ENCODE measurements around the gene HIP1.
"Not testable (repeated sequence)": the region's sequence is repeated elsewhere in the genome, so short reads cannot be mapped to it uniquely, and the experiment has no call there.

HIP1 gene

DNA sequence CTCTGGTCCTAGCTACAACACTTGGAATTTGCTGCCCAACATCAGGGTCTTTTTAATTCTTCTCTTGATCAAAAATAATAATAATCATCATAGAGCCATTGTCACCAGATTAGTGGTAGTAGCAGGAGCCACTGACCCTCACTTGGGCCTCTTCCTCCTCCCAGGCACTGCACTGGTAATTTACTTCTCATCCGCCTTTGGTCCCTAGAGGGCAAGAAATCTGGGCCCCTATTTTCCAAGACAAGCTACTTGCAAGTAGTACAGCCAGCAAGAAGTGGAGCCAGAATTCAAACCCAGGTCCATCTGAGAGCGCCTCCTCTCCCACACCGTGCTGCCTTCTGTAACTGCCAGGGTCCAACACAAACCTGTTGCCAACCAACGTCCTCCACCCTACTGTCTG lies 125.4 kb downstream of the HIP1 start:
- Mint-ChIP-seq H3K4me3 (no peak overlapping the region), H3K36me3 (no peaks in the 10 kb centered on the region), H3K27ac (no peak overlapping the region), H3K27me3 (no peaks in the 10 kb centered on the region), H3K9me3 (no peaks in the 10 kb centered on the region), H3K4me1 (peaks cover 17% of the 10 kb centered on the region)
- ATAC-seq: no peak

DNA sequence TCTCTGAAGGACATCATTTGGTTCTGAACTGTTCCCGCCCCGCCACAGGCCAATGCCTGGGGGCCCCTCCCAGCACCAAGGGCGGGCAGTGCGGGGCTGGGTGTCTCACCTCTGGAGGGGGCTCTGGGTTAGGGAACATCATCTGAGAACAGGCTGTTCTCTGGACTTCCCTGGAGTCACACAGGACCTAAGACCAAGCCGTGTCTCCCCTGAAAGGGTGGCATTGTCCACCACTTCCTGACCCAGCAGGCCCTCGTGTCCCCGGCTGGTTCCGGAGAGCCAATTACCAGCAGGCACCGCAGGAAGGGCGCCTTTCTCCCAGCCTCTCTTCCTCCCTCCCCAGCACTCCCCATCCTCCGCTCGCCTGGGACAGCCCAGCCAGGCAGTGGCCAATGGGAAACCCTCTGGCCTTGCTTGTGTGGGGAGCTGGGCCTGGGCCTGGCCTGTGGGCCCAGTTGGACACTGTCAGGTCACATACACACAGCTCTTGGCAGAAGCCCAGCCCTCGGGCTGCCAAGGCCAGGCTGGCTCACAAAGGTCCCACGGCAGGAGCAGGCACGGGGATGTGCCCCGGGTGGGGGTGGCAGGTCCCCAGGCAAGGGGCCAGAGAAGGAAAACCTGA lies 127.1 kb downstream of the HIP1 start:
- Mint-ChIP-seq H3K27ac (no peak overlapping the region), H3K4me1 (peaks cover 2% of the 10 kb centered on the region), H3K36me3 (no peaks in the 10 kb centered on the region), H3K9me3 (no peaks in the 10 kb centered on the region), H3K4me3 (no peak overlapping the region), H3K27me3 (no peaks in the 10 kb centered on the region)
- no peak for ATAC-seq

DNA sequence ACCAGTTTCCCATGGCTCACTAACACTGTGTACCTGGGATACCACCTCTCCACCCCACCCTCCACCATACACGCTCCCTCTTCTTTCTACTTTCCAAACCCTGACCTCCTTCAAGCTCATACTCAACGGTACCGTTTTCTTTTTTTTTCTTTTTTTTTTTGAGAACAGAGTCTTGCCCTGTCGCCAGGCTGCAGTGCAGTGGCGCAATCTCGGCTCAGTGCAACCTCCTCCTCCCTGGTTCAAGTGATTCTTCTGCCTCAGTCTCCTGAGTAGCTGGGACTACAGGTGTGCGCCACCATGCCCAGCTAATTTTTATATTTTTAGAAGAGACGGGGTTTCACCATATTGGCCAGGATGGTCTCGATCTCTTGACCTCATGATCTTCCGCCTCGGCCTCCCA lies 129.3 kb downstream of the HIP1 start:
- not testable (repeated sequence) for H3K4me3 Mint-ChIP-seq, H3K9me3 Mint-ChIP-seq, H3K27me3 Mint-ChIP-seq, ATAC-seq, H3K4me1 Mint-ChIP-seq, H3K36me3 Mint-ChIP-seq, H3K27ac Mint-ChIP-seq

DNA sequence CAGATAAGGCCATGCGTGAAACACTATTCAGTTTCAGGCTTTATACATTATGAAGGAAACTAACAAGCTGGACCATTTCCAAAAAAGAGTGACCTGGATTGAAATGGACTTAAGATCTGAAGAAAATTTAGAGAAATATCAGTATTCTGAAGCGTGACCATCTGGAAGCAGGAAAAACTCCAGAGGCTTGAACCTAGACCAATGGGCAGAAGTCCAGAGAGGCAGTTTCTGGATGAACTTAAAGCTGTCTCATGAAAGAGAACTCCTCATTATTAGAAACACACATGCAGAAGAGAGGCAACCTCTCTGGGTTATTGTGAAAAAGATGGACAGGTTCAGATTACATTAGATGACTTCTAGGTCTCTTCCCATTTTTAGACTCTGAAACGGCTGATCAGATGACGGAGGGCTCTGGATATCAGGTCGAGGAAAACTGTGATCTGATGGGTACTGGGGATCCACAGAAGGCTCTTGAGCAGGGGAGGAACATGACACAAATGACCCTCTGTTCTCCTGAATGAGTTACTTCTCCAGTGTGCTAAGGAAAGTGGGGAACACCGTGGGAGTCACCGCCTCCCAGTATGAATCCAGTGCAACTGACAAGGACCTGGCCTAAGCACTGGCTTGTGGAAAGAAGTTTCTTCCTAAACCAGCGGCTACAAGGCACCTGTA lies 130.2 kb downstream of the HIP1 start:
- H3K27me3 Mint-ChIP-seq: peaks cover 7% of the 10 kb centered on the region
- no peak for ATAC-seq

DNA sequence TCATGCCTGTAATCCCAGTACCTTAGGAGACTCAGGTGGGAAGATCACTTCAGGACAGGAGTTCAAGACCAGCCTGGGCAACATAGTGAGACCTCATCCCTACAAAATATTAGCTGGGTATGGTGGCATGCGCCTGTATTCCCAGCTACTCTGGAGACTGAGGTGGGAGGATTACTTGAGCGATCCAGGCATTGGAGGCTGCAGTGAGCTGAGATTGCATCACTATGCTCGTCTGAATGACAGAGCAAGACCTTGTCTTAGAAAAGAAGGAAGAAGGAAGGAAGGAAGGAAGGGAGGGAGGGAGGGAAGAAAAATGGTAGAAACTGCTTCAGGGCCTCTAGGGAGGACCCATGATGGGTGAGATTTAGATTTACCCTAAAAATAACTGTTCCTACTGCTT lies 134.3 kb downstream of the HIP1 start:
- Mint-ChIP-seq H3K9me3 (no peaks in the 10 kb centered on the region), H3K4me1 (no peaks in the 10 kb centered on the region), H3K4me3 (no peak overlapping the region), H3K36me3 (no peaks in the 10 kb centered on the region), H3K27me3 (peaks cover 7% of the 10 kb centered on the region), H3K27ac (no peak overlapping the region)
- ATAC-seq: no peak

More for the DNA sequence above, 130.2 kb downstream of the HIP1 start:
- Mint-ChIP-seq H3K4me1 (no peaks in the 10 kb centered on the region), H3K4me3 (no peak overlapping the region), H3K27ac (no peak overlapping the region), H3K36me3 (no peaks in the 10 kb centered on the region), H3K9me3 (no peaks in the 10 kb centered on the region)

DNA sequence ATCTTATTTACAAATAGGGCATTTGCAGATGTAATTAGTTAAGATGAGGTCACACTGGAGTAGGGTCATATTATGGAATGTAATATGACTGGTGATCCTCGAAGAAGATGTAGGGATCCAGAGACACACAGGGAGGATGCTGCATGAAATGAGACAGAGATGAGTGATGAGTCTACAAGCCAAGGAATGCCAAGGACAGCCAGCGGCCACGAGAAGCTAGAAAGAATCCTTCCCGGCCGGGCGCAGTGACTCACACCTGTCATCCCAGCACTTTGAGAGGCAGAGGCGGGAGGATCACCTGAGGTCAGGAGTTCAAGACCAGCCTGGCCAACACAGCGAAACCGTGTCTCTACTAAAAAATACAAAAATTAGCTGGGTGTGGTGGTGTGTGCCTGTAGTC lies 135.9 kb downstream of the HIP1 start:
- H3K27ac Mint-ChIP-seq, H3K9me3 Mint-ChIP-seq, H3K4me1 Mint-ChIP-seq, H3K27me3 Mint-ChIP-seq, ATAC-seq, H3K36me3 Mint-ChIP-seq, H3K4me3 Mint-ChIP-seq: not testable (repeated sequence)

DNA sequence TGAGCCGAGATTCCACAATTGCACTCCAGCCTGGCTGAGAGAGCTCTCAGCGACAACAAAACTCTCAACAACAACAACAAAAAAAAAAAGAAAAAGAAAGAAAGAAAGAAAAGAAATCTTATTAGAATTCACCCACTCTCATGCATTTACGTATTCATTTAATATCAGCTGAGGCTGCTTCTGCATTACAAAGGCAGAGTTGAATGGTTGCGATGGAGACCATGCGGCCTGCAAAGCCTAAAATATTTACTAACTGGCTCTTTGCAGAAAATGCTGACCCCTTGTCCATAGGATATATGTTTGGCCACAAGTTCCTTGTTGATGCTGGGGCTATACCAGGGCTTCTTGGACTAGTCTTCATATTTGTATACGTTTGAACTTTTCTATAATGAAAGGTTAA lies 137.2 kb downstream of the HIP1 start:
- Mint-ChIP-seq H3K4me3 (no peak overlapping the region), H3K9me3 (no peaks in the 10 kb centered on the region), H3K4me1 (peaks cover 5% of the 10 kb centered on the region), H3K36me3 (no peaks in the 10 kb centered on the region), H3K27me3 (peaks cover 7% of the 10 kb centered on the region), H3K27ac (no peak overlapping the region)
- no peak for ATAC-seq

DNA sequence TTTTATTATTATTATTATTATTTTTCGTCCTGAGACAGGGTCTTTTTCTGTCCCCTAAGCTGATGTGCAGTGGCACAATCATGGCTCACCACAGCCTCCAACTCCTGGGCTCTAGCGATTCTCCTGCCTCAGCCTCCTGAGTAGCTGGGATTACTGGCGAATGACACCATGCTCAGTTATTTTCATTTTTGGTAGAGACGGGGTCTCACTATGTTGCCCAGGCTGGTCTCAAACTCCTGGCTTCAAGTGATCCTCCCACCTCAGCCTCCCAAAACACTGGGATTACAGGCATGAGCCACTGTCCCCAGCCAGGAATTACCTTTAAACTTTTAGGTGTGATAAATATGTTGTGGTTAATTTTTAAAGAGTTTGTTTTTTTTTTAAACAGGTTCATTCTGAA lies 138.0 kb downstream of the HIP1 start:
- H3K4me1 Mint-ChIP-seq, H3K4me3 Mint-ChIP-seq, H3K27me3 Mint-ChIP-seq, H3K9me3 Mint-ChIP-seq, H3K36me3 Mint-ChIP-seq, H3K27ac Mint-ChIP-seq, ATAC-seq: not testable (repeated sequence)

DNA sequence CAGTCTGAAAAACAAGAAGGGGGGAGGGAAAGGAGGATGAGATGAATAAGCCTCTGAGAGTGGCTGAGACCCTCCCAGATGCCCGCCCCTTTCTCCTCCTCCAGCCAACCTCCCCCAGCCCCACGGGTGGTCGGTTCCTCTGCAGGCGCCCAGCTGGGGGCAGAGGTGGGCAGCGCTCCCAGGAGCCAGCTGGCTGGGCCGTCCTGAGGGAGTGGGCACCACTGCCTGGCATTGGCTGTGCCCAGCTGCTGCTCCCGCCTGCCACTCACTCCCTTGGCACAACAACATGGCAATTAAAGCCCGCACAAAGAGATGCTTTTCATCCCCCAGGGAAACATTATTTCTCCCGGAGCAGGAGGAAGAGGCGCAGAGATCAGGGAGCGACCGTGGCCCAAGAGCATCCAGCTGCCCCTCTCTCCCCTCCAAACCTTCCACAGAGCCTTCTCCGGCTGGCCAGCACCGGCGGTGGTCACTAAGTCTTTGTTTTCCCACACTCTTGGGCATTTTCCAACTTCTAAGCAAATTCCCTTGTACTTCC lies 139.4 kb downstream of the HIP1 start:
- Mint-ChIP-seq H3K27ac (no peak overlapping the region), H3K9me3 (no peaks in the 10 kb centered on the region), H3K27me3 (peaks cover 4% of the 10 kb centered on the region), H3K4me3 (no peak overlapping the region), H3K36me3 (no peaks in the 10 kb centered on the region), H3K4me1 (peaks cover 17% of the 10 kb centered on the region)
- no peak for ATAC-seq

DNA sequence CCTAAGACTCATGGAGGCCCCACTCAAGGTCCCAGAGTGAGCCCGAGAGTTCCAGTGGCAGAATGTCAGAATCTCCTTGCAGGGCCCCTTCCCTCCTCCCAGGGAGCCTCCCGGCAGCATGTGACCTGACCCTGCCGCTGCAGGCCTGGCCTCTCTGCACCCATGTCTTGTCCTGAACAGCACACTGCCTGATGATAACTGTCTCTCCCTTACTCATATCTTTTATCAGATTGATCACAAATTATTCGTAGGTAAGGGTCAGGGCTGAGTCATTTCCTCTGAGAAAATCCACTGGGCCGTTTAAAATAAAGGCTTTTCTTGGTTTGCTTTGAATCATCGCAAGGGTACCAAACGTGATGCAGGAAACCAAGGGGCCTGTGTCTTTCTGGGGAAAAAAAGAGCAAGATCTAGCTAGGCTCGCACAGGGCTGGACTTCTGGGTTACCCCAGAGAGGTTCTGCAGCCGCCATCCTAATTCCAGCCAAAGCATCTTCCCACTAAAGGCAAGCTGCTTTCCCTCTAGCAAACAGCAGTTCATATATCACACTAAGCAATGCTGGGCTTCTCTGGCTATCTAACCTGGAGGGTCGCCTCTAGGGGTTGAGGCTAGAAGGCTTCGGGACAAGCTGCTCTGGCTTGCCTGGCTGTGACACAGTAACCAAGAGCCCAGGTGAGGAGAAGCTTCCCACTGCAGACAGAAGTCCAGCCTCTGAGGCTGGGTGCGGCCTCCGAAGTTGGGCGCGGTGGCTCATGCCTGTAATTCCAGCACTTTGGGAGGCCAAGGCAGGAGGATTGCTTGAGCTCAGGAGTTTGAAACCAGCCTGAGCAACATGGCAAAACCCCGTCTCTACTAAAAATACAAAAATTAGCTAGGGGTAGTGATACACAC lies 141.8 kb downstream of the HIP1 start:
- Mint-ChIP-seq H3K9me3 (no peaks in the 10 kb centered on the region), H3K4me1 (peaks cover 17% of the 10 kb centered on the region), H3K27me3 (peaks cover 10% of the 10 kb centered on the region), H3K4me3 (no peak overlapping the region), H3K27ac (no peak overlapping the region), H3K36me3 (no peaks in the 10 kb centered on the region)
- peak; percentile 50 for ATAC-seq

DNA sequence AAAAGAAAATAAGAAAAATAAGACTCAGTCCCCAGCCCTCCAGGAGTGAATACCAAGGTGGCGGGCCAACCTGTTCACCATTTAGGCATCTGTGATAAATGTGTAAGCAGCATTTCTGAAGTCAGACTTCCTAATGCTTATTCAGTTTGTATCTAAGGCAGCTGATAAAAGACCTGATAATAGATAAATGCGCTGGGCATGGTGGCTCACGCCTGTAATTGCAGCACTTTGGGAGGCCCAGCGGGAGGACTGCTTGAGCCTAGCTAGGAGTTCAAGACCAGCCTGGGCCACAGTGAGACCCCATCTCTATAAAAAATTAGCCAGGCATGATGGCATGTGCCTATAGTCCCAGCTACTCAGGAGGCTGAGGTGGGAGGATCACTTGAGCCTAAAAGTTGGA lies 143.0 kb downstream of the HIP1 start:
- no peak for ATAC-seq
- H3K27ac Mint-ChIP-seq: no peak overlapping the region
- H3K36me3 Mint-ChIP-seq: peaks cover 5% of the 10 kb centered on the region
- H3K9me3 Mint-ChIP-seq: no peaks in the 10 kb centered on the region
- peaks cover 10% of the 10 kb centered on the region for H3K27me3 Mint-ChIP-seq
- H3K4me3 Mint-ChIP-seq: no peak overlapping the region
- H3K4me1 Mint-ChIP-seq: peaks cover 17% of the 10 kb centered on the region

DNA sequence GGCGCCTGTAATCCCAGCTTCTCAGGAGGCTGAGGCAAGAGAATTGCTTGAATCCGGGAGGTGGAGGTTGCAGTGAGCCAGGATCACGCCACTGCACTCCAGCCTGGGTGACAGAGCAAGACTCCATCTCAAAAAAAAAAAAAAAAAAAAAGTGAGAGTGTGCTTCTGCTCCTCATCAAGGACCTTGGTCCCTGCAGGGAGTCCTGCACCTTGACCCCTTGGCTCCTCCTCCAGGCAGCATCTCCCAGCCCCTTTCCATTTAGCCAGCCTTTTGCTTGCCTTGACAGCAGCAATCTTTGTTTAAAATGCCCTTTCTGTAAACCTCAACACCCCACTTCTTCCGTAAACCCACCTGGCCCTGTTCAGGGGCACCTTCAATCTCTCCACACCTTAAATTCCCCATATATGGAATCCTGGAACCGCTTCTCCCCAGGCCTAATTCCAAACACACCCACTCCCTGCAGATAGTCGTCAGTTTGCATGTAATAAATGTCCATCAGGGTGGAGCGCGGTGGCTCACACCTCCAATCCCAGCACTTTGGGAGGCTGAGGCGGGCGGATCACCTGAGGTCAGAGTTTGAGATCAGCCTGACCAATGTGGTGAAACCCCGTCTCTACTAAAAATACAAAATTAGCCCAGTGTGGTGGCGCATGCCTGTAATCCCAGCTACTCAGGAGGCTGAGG lies 145.1 kb downstream of the HIP1 start:
- not testable (repeated sequence) for ATAC-seq, H3K27ac Mint-ChIP-seq, H3K9me3 Mint-ChIP-seq, H3K4me3 Mint-ChIP-seq
- Mint-ChIP-seq H3K4me1 (peaks cover 17% of the 10 kb centered on the region), H3K36me3 (peaks cover 11% of the 10 kb centered on the region), H3K27me3 (peaks cover 10% of the 10 kb centered on the region)

DNA sequence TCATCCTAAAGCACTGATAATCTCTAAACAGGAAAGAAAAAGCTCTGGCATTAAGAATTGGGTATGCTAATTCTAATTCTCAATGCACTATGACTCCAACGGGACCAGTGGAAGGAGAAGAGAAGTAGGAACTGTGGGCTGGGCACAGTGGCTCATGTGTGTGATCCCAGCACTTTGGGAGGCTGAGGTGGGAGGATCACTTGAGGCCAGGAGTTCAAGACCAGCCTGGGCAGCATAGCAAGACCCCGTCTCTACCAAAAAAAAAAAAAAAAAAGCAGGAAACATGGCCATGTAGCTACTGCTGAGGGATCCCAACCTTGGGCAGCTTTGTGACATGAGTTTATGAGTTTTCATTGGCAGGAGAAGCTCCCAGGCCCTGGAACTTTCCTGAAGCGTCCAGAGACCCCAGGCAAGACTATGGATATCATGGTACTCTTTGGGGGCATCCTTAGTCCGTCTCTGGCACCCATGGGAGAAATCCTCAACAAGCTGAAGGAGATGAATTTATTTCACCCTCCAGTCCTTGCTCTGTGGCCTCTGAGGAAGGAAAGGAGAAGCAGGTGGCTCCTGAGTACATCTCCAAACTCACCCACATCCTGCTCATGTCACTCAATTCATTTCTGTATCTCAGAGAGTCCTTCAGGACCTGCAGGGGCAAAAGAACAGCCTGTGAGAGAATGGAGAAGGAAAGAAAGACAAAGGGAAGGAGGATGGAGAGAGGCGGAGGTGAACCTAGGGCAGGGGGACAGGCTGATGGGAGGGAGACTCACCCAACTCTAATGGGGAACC lies 147.1 kb downstream of the HIP1 start:
- Mint-ChIP-seq H3K27ac (no peak overlapping the region), H3K4me1 (peaks cover 14% of the 10 kb centered on the region), H3K27me3 (peaks cover 10% of the 10 kb centered on the region), H3K9me3 (peaks cover 4% of the 10 kb centered on the region), H3K36me3 (peaks cover 11% of the 10 kb centered on the region), H3K4me3 (no peak overlapping the region)
- ATAC-seq: no peak

DNA sequence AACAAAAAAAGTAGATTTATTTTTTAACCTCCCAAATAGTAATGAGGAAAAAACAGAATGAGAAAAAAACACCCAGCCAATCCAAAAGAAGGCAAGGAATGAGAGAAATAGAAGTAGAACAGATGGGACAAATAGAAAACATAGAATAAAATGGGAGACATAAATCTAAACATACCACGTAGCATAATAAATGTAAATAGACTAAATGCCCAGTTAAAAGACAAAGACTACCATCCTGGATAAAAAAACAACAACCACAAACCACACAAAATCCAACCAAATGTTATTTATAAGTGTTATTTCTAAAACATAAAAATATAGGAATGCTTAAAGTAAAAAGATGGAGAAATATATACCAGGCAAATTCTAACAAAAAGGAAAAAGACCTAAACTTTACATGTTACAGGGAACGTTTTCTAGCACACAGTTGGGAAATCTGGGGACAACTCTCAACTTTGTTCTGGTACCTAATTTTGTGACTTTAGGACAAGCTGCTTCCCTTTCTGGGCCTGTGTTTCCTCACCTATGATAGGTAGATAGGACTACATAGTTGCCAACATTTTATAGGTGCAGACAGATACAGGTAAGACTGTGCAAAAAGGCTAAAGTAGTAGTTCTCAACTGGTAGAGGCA lies 148.3 kb downstream of the HIP1 start:
- ATAC-seq: no peak
- Mint-ChIP-seq H3K36me3 (peaks cover 21% of the 10 kb centered on the region), H3K4me3 (no peak overlapping the region), H3K4me1 (peaks cover 11% of the 10 kb centered on the region), H3K27me3 (peaks cover 10% of the 10 kb centered on the region), H3K27ac (no peak overlapping the region), H3K9me3 (peaks cover 4% of the 10 kb centered on the region)

All from stimulated activated memory B cell treated with anti-CD40 and anti-IgM and Interleukin-4, amounts not matched to agents 10 μg/mL and 1 μg/mL and 100 μg/mL, for 72 hours (primary cell).